Neural cell (in vitro differentiated cells): ENCODE results near the gene ELK4. TPM values are rescaled to one million over a fixed set of nuclear protein-coding genes. Genes with fewer than 3 reads are reported as not detected.

ENCODE experiments used
- H2AFZ ChIP-seq: fragments of 200-600, 300-800 bp; sonication (generic), shearing (Covaris generic); 2 replicates; pipeline ENCODE4 v1.6.0; 2014; ENCODE audit warnings: low read depth, mild to moderate bottlenecking, antibody characterized with exemption, low read length, moderate library complexity
- H3F3A ChIP-seq: fragments of 200-600 bp; shearing (Covaris generic); 2 replicates; pipeline ENCODE4 v1.6.1; 2016; ENCODE audit warnings: mild to moderate bottlenecking, moderate library complexity, mixed read lengths, antibody characterized with exemption, low read length; ENCODE audit not compliant: insufficient read depth, poor library complexity, severe bottlenecking
- H3K27ac ChIP-seq: fragments of 200-600, 300-800 bp; sonication (generic), shearing (Covaris generic); 2 replicates; pipeline ENCODE4 v1.5.1; 2014; ENCODE audit warnings: mild to moderate bottlenecking, low read length, moderate library complexity
- H3K27me3 ChIP-seq: fragments of 300-800, 200-600 bp; sonication (generic), shearing (Covaris generic); 2 replicates; pipeline ENCODE4 v1.6.0; 2014; ENCODE audit warnings: mild to moderate bottlenecking, low read depth, low read length, moderate library complexity; ENCODE audit not compliant: insufficient read depth
- H3K36me3 ChIP-seq: fragments of 300-800, 200-600 bp; sonication (generic), shearing (Covaris generic); 2 replicates; pipeline ENCODE4 v1.5.1; 2014; ENCODE audit warnings: mild to moderate bottlenecking, antibody characterized with exemption, low read length, moderate library complexity; ENCODE audit not compliant: insufficient read depth
- H3K4me2 ChIP-seq: fragments of 300-800, 200-600 bp; sonication (generic), shearing (Covaris generic); 2 replicates; pipeline ENCODE4 v1.6.0; 2014; ENCODE audit warnings: mild to moderate bottlenecking, low read length
- H3K4me3 ChIP-seq: fragments of 300-800, 200-600 bp; sonication (generic), shearing (Covaris generic); 2 replicates; pipeline ENCODE4 v1.5.1; 2014; ENCODE audit warnings: mild to moderate bottlenecking, low read length, moderate library complexity
- H3K79me2 ChIP-seq: fragments of 200-600 bp; shearing (Covaris generic); replicated peaks from 2 replicates; pipeline ENCODE4 v1.6.0; 2014; ENCODE audit warnings: mild to moderate bottlenecking, low read length, moderate library complexity; ENCODE audit not compliant: insufficient read depth
- H3K9ac ChIP-seq: fragments of 300-800, 200-600 bp; sonication (generic), shearing (Covaris generic); 2 replicates; pipeline ENCODE4 v1.6.1; 2016; ENCODE audit warnings: mild to moderate bottlenecking, low read length, mixed read lengths
- H3K9me2 ChIP-seq: fragments of 200-600 bp; shearing (Covaris generic); 2 replicates; pipeline ENCODE4 v1.6.1; 2016; ENCODE audit warnings: mild to moderate bottlenecking, low read length, mixed read lengths; ENCODE audit not compliant: insufficient read depth
- H3K9me3 ChIP-seq: fragments of 200-600, 300-800 bp; sonication (generic), shearing (Covaris generic); 2 replicates; pipeline ENCODE4 v1.6.1; 2016; ENCODE audit warnings: mild to moderate bottlenecking, mixed run types, low read length, moderate library complexity, mixed read lengths
- H4K20me1 ChIP-seq: fragments of 200-600 bp; shearing (Covaris generic); 2 replicates; pipeline ENCODE4 v1.6.1; 2016; ENCODE audit warnings: mild to moderate bottlenecking, mixed run types; ENCODE audit not compliant: insufficient read depth
- EP300 ChIP-seq: fragments of 450-650 bp; conservative IDR thresholded peaks from 2 replicates; pipeline ENCODE4 v1.6.1; 2014; ENCODE audit warnings: antibody characterized with exemption, mild to moderate bottlenecking, moderate library complexity; ENCODE audit not compliant: poor library complexity, severe bottlenecking
- EZH2 ChIP-seq: fragments of 200-600, 300-800 bp; shearing (Covaris generic), sonication (generic); IDR thresholded peaks from 2 replicates; pipeline ENCODE4 v1.6.1; 2014; ENCODE audit warnings: antibody characterized with exemption, low read length, borderline replicate concordance, mild to moderate bottlenecking; ENCODE audit not compliant: insufficient read depth, poor library complexity, severe bottlenecking
- MXI1 ChIP-seq: fragments of 450-650 bp; conservative IDR thresholded peaks from 2 replicates; pipeline ENCODE4 v1.6.1; 2014; ENCODE audit warnings: antibody characterized with exemption, mild to moderate bottlenecking; ENCODE audit not compliant: poor library complexity, severe bottlenecking
- POLR2AphosphoS5 ChIP-seq: IDR thresholded peaks from 2 replicates; pipeline ENCODE4 v1.6.1; 2012
- RAD21 ChIP-seq: fragments of 450-650 bp; conservative IDR thresholded peaks from 2 replicates; pipeline ENCODE4 v1.6.1; 2014; ENCODE audit warnings: antibody characterized with exemption, mild to moderate bottlenecking, moderate library complexity
- SMC3 ChIP-seq: fragments of 450-650 bp; conservative IDR thresholded peaks from 2 replicates; pipeline ENCODE4 v1.6.1; 2014; ENCODE audit warnings: antibody characterized with exemption, mild to moderate bottlenecking, moderate library complexity; ENCODE audit not compliant: poor library complexity
- TAF1 ChIP-seq: IDR thresholded peaks from 2 replicates; pipeline ENCODE4 v1.6.1; 2012; ENCODE audit warnings: low read depth
- polyA plus RNA-seq: library from polyadenylated mRNA; depleted of rRNA; stranded (reverse); fragments of >200 nt; gene quantifications from 2 replicates; pipeline ENCODE4 v1.2.3, GENCODE V29; 2014
- TF ChIP-seq, protein P1 (sequence below): fragments of 450-650 bp; IDR thresholded peaks from 2 replicates; pipeline ENCODE4 v1.5.1; 2014; ENCODE audit warnings: antibody characterized with exemption, mild to moderate bottlenecking, moderate library complexity; ENCODE audit not compliant: poor library complexity, severe bottlenecking
- TF ChIP-seq, protein P2 (sequence below): IDR thresholded peaks from 2 replicates; pipeline ENCODE4 v1.6.1; 2012; ENCODE audit warnings: borderline replicate concordance

ELK4 gene
- polyA plus RNA-seq, 1 donor from 2014 or later, result 10.0 TPM

DNA sequence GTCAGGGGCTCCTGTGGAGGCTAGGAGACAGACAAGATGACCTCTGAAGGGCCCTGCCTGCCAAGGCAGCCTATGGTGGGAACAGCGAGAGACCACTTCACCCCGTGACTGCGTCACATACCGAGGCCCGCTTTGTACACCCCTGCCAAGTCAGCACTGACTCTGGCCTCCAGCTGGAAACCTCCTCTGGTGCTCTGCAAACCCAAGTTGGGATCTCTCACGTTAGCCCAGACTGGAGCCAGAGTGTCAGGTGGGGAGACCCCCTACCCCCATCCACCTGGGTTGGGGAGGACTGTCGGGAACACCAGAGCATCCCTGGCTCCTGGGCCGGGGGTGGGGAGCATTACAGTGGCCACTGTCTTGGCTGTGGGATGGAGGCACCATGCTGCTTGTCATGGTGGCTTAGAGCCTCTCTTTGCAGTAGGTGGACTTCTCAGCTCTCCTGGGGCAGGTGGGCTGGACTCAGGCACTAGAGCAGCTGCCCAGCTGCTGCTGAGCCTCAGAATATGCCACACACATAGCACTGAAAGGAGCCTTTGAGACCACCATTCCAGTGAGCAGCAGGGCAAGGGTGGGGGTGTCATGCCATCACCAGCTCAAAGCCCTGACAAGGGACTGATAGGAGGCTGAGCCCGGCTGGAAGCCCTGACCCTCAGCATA, 50.4 kb downstream of the ELK4 start:
- no peak overlapping the region for H3K9ac ChIP-seq
- no peaks in the 10 kb centered on the region for H4K20me1 ChIP-seq
- H3K4me3 ChIP-seq, result no peak overlapping the region
- no peaks in the 10 kb centered on the region for H3K9me3 ChIP-seq
- TF ChIP-seq, protein P1, sequence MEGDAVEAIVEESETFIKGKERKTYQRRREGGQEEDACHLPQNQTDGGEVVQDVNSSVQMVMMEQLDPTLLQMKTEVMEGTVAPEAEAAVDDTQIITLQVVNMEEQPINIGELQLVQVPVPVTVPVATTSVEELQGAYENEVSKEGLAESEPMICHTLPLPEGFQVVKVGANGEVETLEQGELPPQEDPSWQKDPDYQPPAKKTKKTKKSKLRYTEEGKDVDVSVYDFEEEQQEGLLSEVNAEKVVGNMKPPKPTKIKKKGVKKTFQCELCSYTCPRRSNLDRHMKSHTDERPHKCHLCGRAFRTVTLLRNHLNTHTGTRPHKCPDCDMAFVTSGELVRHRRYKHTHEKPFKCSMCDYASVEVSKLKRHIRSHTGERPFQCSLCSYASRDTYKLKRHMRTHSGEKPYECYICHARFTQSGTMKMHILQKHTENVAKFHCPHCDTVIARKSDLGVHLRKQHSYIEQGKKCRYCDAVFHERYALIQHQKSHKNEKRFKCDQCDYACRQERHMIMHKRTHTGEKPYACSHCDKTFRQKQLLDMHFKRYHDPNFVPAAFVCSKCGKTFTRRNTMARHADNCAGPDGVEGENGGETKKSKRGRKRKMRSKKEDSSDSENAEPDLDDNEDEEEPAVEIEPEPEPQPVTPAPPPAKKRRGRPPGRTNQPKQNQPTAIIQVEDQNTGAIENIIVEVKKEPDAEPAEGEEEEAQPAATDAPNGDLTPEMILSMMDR, result no peak
- no peak overlapping the region for H3K27ac ChIP-seq
- no peaks in the 10 kb centered on the region for H3K79me2 ChIP-seq
- no peaks in the 10 kb centered on the region for H3F3A ChIP-seq
- no peaks in the 10 kb centered on the region for H3K27me3 ChIP-seq
- no peak overlapping the region for H3K4me2 ChIP-seq
- H3K36me3 ChIP-seq, result no peaks in the 10 kb centered on the region
- no peaks in the 10 kb centered on the region for H3K9me2 ChIP-seq
- no peak overlapping the region for H2AFZ ChIP-seq

DNA sequence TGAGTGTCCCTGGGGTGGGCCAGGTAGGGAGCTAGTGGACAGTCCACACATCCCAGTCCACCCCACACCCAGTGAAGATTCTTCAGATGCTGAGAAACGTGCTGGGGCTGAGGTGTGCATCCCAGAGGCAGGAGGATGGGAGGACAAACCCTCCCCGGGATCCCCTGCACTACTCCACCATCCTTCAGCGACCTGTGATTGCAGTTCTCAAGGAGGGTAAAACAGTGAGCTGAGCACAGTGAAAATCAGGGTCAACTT, 51.0 kb downstream of the ELK4 start:
- Histone ChIP-seq H3K4me2 (no peak overlapping the region), H3K9me3 (no peaks in the 10 kb centered on the region), H3K4me3 (no peak overlapping the region), H3K27ac (no peak overlapping the region), H3K9ac (no peak overlapping the region), H2AFZ (no peak overlapping the region), H3K27me3 (no peaks in the 10 kb centered on the region), H4K20me1 (no peaks in the 10 kb centered on the region), H3K9me2 (no peaks in the 10 kb centered on the region), H3F3A (no peaks in the 10 kb centered on the region), H3K36me3 (no peaks in the 10 kb centered on the region), H3K79me2 (no peaks in the 10 kb centered on the region)
- TF ChIP-seq, protein P1, result no peak
- no peak for TF ChIP-seq TAF1
- TF ChIP-seq MXI1, result no peak
- TF ChIP-seq SMC3, result no peak

DNA sequence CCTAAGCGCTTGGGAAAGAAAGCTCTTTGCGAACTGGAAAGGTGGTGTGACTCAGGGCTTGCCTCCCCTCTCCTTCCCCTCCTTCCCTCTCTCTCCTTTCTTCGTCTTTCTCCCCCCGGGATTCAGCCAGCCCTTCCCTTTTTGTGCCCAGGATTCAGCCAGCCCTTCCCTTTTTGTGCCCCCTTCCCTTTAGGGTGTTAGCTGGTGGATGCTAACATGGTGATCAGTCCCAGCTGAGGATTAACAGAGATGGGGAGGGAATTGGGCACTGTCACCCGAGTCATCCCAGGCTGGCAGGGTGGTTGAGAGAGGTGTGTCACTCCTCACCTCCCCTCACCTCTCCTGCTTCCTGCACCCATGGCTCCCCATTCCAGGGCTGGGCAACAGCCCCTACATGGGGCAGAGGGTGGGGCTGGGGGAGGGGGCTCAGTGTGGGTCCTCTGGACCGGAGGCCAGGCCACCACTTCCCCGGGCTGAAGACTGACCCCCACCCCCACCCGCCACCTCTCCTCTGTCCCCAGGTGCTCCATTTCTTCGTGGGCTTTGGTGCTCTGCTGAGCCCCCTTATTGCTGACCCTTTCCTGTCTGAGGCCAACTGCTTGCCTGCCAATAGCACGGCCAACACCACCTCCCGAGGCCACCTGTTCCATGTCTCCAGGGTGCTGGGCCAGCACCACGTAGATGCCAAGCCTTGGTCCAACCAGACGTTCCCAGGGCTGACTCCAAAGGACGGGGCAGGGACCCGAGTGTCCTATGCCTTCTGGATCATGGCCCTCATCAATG, 51.5 kb downstream of the ELK4 start:
- Histone ChIP-seq H3K9ac (no peak overlapping the region), H3K27ac (no peak overlapping the region), H2AFZ (no peak overlapping the region), H3K4me2 (no peak overlapping the region), H3K36me3 (no peaks in the 10 kb centered on the region), H3K9me2 (no peaks in the 10 kb centered on the region), H3K9me3 (no peaks in the 10 kb centered on the region), H4K20me1 (no peaks in the 10 kb centered on the region), H3F3A (no peaks in the 10 kb centered on the region), H3K27me3 (no peaks in the 10 kb centered on the region), H3K4me3 (no peak overlapping the region), H3K79me2 (no peaks in the 10 kb centered on the region)
- TF ChIP-seq, protein P1, result no peak
- TF ChIP-seq TAF1, result no peak
- TF ChIP-seq EZH2, result no peak
- no peak for TF ChIP-seq MXI1
- no peak for TF ChIP-seq EP300
- TF ChIP-seq RAD21, result no peak
- no peak for TF ChIP-seq SMC3
- TF ChIP-seq POLR2AphosphoS5, result no peak
- TF ChIP-seq, protein P2, sequence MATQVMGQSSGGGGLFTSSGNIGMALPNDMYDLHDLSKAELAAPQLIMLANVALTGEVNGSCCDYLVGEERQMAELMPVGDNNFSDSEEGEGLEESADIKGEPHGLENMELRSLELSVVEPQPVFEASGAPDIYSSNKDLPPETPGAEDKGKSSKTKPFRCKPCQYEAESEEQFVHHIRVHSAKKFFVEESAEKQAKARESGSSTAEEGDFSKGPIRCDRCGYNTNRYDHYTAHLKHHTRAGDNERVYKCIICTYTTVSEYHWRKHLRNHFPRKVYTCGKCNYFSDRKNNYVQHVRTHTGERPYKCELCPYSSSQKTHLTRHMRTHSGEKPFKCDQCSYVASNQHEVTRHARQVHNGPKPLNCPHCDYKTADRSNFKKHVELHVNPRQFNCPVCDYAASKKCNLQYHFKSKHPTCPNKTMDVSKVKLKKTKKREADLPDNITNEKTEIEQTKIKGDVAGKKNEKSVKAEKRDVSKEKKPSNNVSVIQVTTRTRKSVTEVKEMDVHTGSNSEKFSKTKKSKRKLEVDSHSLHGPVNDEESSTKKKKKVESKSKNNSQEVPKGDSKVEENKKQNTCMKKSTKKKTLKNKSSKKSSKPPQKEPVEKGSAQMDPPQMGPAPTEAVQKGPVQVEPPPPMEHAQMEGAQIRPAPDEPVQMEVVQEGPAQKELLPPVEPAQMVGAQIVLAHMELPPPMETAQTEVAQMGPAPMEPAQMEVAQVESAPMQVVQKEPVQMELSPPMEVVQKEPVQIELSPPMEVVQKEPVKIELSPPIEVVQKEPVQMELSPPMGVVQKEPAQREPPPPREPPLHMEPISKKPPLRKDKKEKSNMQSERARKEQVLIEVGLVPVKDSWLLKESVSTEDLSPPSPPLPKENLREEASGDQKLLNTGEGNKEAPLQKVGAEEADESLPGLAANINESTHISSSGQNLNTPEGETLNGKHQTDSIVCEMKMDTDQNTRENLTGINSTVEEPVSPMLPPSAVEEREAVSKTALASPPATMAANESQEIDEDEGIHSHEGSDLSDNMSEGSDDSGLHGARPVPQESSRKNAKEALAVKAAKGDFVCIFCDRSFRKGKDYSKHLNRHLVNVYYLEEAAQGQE, result no peak
